Activated CD4-positive, alpha-beta memory T cell treated with anti-CD3 and anti-CD28 coated beads for 36 hours (primary cell): ENCODE data around the gene TAGLN. TPM values are rescaled to one million over a fixed set of nuclear protein-coding genes. Genes with fewer than 3 reads are reported as not detected.

Experiments used
- CTCF ChIA-PET: fragments of 350-600 bp; sonication (Branson Sonifier 250); formaldehyde crosslinking; loops from one replicate; lab custom pipeline; 2021; ENCODE audit warnings: antibody characterized with exemption, inconsistent platforms; lab: Charles Lee
- POLR2A ChIA-PET: fragments of 350-600 bp; sonication (Branson Sonifier 250); formaldehyde crosslinking; loops from one replicate; lab custom pipeline; 2021; ENCODE audit warnings: antibody characterized with exemption; lab: Charles Lee
- DNase-seq: peaks from one replicate; pipeline ENCODE4 v3.0.0-alpha.2; 2020
- H3K27ac Mint-ChIP-seq: one replicate; pipeline ENCODE4 v1.8.0; 2021; ENCODE audit warnings: mixed read lengths
- H3K27me3 Mint-ChIP-seq: one replicate; pipeline ENCODE4 v1.8.0; 2021; ENCODE audit warnings: mixed read lengths
- H3K36me3 Mint-ChIP-seq: one replicate; pipeline ENCODE4 v1.8.0; 2021; ENCODE audit warnings: mixed read lengths
- H3K4me1 Mint-ChIP-seq: one replicate; pipeline ENCODE4 v1.8.0; 2021; ENCODE audit warnings: low read depth, mixed read lengths
- H3K4me3 Mint-ChIP-seq: one replicate; pipeline ENCODE4 v1.8.0; 2021; ENCODE audit warnings: mild to moderate bottlenecking, mixed read lengths
- H3K9me3 Mint-ChIP-seq: one replicate; pipeline ENCODE4 v1.8.0; 2021; ENCODE audit warnings: mixed read lengths
- intact Hi-C: fragments of 100-400 bp; cut with micrococcal nuclease; formaldehyde crosslinking; loops from one replicate; pipeline ENCODE4 v1.15.1; 2023
- total RNA-seq, 2 experiments: library from RNA; stranded (reverse); gene quantifications; one replicate each; pipeline ENCODE4 v1.2.3, GENCODE V29; 2021

TAGLN gene
- total RNA-seq, 2 experiments from 2014 or later, result 3.1 to 4.0 TPM

- no peaks in the 10 kb centered on the region for H3K27me3 Mint-ChIP-seq
- peaks cover 7% of the 10 kb centered on the region for H3K36me3 Mint-ChIP-seq
- H3K9me3 Mint-ChIP-seq, result no peaks in the 10 kb centered on the region
- CTCF ChIA-PET, result interaction anchor here (0.6 to 3.4 kb wide), 5 partner anchors 8 to 337 kb away, joined by 3 to 16 read pairs (median 5); no protein-coding TSS in a partner anchor
- DNase-seq, result no peak
- no peak overlapping the region for H3K4me3 Mint-ChIP-seq
- H3K27ac Mint-ChIP-seq, result no peak overlapping the region
- POLR2A ChIA-PET, result interaction anchor here (0.7 kb wide), 1 partner anchor 29 kb away, joined by 4 read pairs; the partner anchor contains the start of gene PAFAH1B2
- H3K4me1 Mint-ChIP-seq, result peaks cover 8% of the 10 kb centered on the region
- intact Hi-C loops, result no loop called here
These were observed 26.3 kb upstream of the TAGLN start for GRCh38 chr11:117172724-117173421.

DNA sequence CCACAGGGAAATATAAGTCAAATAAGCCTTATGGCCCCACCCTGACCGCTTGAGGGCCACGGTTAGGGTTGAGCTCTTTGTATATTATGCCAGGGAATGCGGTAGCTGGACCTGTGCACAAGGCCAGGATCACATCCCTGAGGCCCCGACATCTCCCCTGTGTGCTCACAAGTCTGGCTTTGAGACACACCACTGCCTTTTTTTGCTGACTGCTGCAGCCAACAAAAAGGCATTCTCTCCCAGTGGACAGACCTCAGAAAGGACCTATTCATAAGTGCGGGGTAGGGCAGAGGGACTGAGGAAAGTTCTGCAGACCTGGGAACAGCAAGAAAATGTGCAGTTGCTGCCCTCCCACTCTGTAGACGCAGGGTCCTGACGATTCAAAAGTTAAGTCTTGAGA is 24.1 kb upstream of the TAGLN start:
- Mint-ChIP-seq H3K4me1 (peaks cover 21% of the 10 kb centered on the region), H3K9me3 (no peaks in the 10 kb centered on the region), H3K27ac (no peak overlapping the region), H3K36me3 (peaks cover 3% of the 10 kb centered on the region), H3K27me3 (no peaks in the 10 kb centered on the region), H3K4me3 (no peak overlapping the region)
- ChIA-PET CTCF (no interaction called here), POLR2A (no interaction called here)
- DNase-seq, result no peak
- intact Hi-C loops, result no loop called here

GRCh38 chr11:117175781-117176180 is 23.4 kb upstream of the TAGLN start:
- CTCF ChIA-PET, result interaction anchor here (1.3 kb wide), 1 partner anchor 385 kb away, joined by 4 read pairs; no protein-coding TSS in a partner anchor
- intact Hi-C loops, result no loop called here
- peaks cover 28% of the 10 kb centered on the region for H3K4me1 Mint-ChIP-seq
- H3K9me3 Mint-ChIP-seq, result no peaks in the 10 kb centered on the region
- POLR2A ChIA-PET, result no interaction called here
- DNase-seq, result no peak
- no peaks in the 10 kb centered on the region for H3K27me3 Mint-ChIP-seq
- H3K36me3 Mint-ChIP-seq, result peaks cover 3% of the 10 kb centered on the region
- no peak overlapping the region for H3K4me3 Mint-ChIP-seq
- H3K27ac Mint-ChIP-seq, result no peak overlapping the region

GRCh38 chr11:117176186-117176585 is 23.0 kb upstream of the TAGLN start:
- intact Hi-C loops, result no loop called here

GRCh38 chr11:117177534-117178209 is 21.5 kb upstream of the TAGLN start:
- peaks cover 29% of the 10 kb centered on the region for H3K4me1 Mint-ChIP-seq
- H3K9me3 Mint-ChIP-seq, result no peaks in the 10 kb centered on the region
- H3K36me3 Mint-ChIP-seq, result no peaks in the 10 kb centered on the region
- DNase-seq, result no peak
- H3K27me3 Mint-ChIP-seq, result no peaks in the 10 kb centered on the region
- peak overlapping the region; percentile 79 for H3K27ac Mint-ChIP-seq
- CTCF ChIA-PET, result interaction anchor here (0.6 to 5.1 kb wide), 5 partner anchors 12 to 323 kb away, joined by 4 to 61 read pairs (median 9); partner anchors contain the start of gene PAFAH1B2
- intact Hi-C loops, result loop anchor here (1.0 kb wide), 2 partner anchors 33 to 53 kb away; partner anchors contain the start of gene PAFAH1B2
- H3K4me3 Mint-ChIP-seq, result peak overlapping the region; percentile 92
- POLR2A ChIA-PET, result interaction anchor here (2.8 to 2.9 kb wide), 2 partner anchors 33 to 53 kb away, joined by 22 to 23 read pairs; partner anchors contain the start of genes PAFAH1B2 and PCSK7

More at GRCh38 chr11:117176186-117176585, 23.0 kb upstream of the TAGLN start:
- POLR2A ChIA-PET, result no interaction called here
- no peaks in the 10 kb centered on the region for H3K9me3 Mint-ChIP-seq
- H3K4me1 Mint-ChIP-seq, result peaks cover 32% of the 10 kb centered on the region
- no peak overlapping the region for H3K4me3 Mint-ChIP-seq
- DNase-seq, result no peak
- CTCF ChIA-PET, result interaction anchor here (1.3 kb wide), 1 partner anchor 386 kb away, joined by 4 read pairs; no protein-coding TSS in a partner anchor
- no peaks in the 10 kb centered on the region for H3K27me3 Mint-ChIP-seq
- peaks cover under 1% of the 10 kb centered on the region for H3K36me3 Mint-ChIP-seq
- no peak overlapping the region for H3K27ac Mint-ChIP-seq

GRCh38 chr11:117178210-117179034 is 20.7 kb upstream of the TAGLN start, which contains the start of gene SIDT2:
Gene SIDT2, plus strand, starts transcription at chr11:117178743. Its CDS starts 521 bp downstream, at chr11:117179264.
- ChIA-PET POLR2A (interaction anchor here (0.8 to 2.9 kb wide), 6 partner anchors 25 to 80 kb away, joined by 3 to 23 read pairs (median 7); partner anchors contain the start of genes PAFAH1B2, PCSK7 and SIK3), CTCF (interaction anchor here (0.7 to 5.1 kb wide), 7 partner anchors 12 to 52 kb away, joined by 3 to 61 read pairs (median 4); partner anchors contain the start of gene PAFAH1B2)
- intact Hi-C loops, result loop anchor here (1.0 kb wide), 2 partner anchors 34 to 52 kb away; partner anchors contain the start of gene PAFAH1B2
- H3K4me3 Mint-ChIP-seq, result peak within 1 kb of the TSS; percentile 92
- H3K36me3 Mint-ChIP-seq, result no peaks in the 10 kb centered on the region
- H3K9me3 Mint-ChIP-seq, result no peaks in the 10 kb centered on the region
- peak; percentile 94 for DNase-seq
- peak within 1 kb of the TSS; percentile 79 for H3K27ac Mint-ChIP-seq
- H3K27me3 Mint-ChIP-seq, result no peaks in the 10 kb centered on the region
- H3K4me1 Mint-ChIP-seq, result peaks cover 29% of the 10 kb centered on the region

- Mint-ChIP-seq H3K4me3 (peak overlapping the region; percentile 92), H3K4me1 (peaks cover 29% of the 10 kb centered on the region), H3K27me3 (no peaks in the 10 kb centered on the region), H3K9me3 (no peaks in the 10 kb centered on the region), H3K27ac (peak overlapping the region; percentile 75), H3K36me3 (no peaks in the 10 kb centered on the region)
- DNase-seq, result peak; percentile 59
- ChIA-PET POLR2A (interaction anchor here (0.8 to 2.9 kb wide), 6 partner anchors 24 to 81 kb away, joined by 3 to 23 read pairs (median 7); partner anchors contain the start of genes PAFAH1B2, PCSK7 and SIK3), CTCF (interaction anchor here (0.8 to 5.1 kb wide), 9 partner anchors 11 to 52 kb away, joined by 3 to 61 read pairs (median 5); partner anchors contain the start of gene PCSK7)
- intact Hi-C loops, result no loop called here
These were observed 19.8 kb upstream of the TAGLN start for GRCh38 chr11:117179048-117179999.

DNA sequence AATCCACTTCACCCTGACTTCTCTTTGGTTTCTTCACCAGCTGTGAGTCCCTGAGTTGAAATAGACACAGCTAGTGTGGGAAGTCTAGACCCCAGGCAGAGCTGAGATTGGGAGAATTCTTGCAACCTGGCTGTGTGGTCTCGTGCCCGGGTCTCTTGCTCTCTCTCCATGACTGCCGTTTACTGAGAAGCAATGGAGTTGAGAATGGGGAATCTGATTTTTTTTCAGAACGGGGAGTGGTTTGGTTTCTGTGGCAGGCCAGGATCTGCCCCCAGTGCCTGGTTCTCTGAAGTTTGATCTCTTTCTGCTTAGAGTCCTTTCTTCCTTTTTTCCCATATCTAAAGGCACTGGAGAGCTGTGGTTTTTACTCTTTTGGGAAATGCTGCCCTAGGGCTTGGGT is 19.1 kb upstream of the TAGLN start:
- Mint-ChIP-seq H3K4me1 (peaks cover 29% of the 10 kb centered on the region), H3K9me3 (no peaks in the 10 kb centered on the region), H3K27me3 (no peaks in the 10 kb centered on the region), H3K27ac (no peak overlapping the region), H3K36me3 (no peaks in the 10 kb centered on the region), H3K4me3 (peak overlapping the region; percentile 92)
- no peak for DNase-seq
- ChIA-PET POLR2A (interaction anchor here (1.9 to 2.9 kb wide), 3 partner anchors 36 to 51 kb away, joined by 9 to 23 read pairs (median 22); partner anchors contain the start of genes PAFAH1B2 and PCSK7), CTCF (interaction anchor here (0.6 to 5.1 kb wide), 15 partner anchors 9 to 389 kb away, joined by 3 to 61 read pairs (median 5); partner anchors contain the start of genes APOA1, APOA5 and PCSK7)
- intact Hi-C loops, result no loop called here

DNA sequence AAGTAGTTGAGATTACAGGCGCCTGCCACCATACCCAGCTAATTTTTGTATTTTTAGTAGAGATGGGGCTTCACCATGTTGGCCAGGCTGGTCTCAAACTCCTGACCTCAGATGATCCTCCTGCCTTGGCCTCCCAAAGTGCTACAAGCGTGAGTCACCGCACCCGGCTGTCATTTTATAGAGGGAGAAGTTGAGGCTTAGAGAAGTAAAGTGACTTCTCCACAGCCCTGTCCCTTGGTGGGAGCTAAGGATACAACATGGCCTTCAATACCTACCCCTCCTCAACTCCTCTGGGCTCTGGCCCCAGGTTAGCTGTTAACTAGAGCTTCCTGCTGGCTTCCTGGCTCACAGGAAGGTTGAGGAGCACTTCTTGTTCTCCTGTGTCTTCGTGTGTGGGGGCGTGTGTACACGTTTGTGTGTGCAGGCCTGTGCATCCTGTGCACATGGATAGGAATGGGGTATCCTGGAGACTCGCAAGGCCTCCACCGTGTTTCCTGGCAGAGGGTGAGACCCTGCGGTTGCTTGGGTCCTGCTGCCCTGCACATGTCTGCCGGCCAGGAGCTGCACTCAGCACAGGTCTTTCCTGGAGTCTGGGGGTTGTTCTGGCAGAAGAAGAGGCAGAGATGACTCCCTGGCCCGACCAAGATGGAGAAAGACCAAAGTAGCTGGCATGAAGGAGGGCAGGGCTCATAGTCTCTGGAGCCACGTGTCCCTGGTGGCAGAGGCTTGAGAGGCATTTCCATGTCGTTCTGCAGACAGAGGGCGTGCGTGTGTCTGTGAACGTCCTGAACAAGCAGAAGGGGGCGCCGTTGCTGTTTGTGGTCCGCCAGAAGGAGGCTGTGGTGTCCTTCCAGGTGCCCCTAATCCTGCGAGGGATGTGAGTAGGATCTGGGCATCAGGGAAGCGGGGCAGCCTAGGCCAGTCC is 18.2 kb upstream of the TAGLN start:
- Mint-ChIP-seq H3K27me3 (no peaks in the 10 kb centered on the region), H3K9me3 (no peaks in the 10 kb centered on the region), H3K4me1 (peaks cover 29% of the 10 kb centered on the region), H3K36me3 (no peaks in the 10 kb centered on the region), H3K4me3 (peak overlapping the region; percentile 20), H3K27ac (peak overlapping the region; percentile 51)
- DNase-seq, result peak; percentile 85
- ChIA-PET POLR2A (interaction anchor here (2.9 kb wide), 1 partner anchor 50 kb away, joined by 22 read pairs; the partner anchor contains the start of gene PCSK7), CTCF (interaction anchor here (0.6 to 5.1 kb wide), 22 partner anchors 8 to 393 kb away, joined by 3 to 61 read pairs (median 4); partner anchors contain the start of genes APOA1, APOA5, PCSK7 and ZPR1)
- intact Hi-C loops, result loop anchor here (1.0 kb wide), 1 partner anchor 45 kb away; no protein-coding TSS in a partner anchor
